ENCODE results near the gene PPP1R37.
A peak's percentile ranks its signal among the peaks of the same experiment; 100 is the strongest.

PPP1R37 gene

GRCh38 chr19:45095496-45096413, 2.8 kb downstream of the PPP1R37 start:
- no peak for TF ChIP-seq CTCF (conservative IDR thresholded peaks at IDR 0.05; ENCODE audit: low read depth, low read length)
- Histone ChIP-seq H3K4me1 (ENCODE audit: low read depth, poor library complexity, severe bottlenecking) (peaks cover 52% of the 10 kb centered on the region), H3K4me3 (IDR thresholded peaks at IDR 0.05; ENCODE audit: insufficient read depth, low read depth, low read length) (no peak overlapping the region), H3K36me3 (ENCODE audit: insufficient read depth) (no peaks in the 10 kb centered on the region; the same call in 1 of the 2 replicates), H2AFZ (ENCODE audit: low read depth) (no peak overlapping the region), H3K9ac (no peak overlapping the region), H3K4me2 (peak overlapping the region; percentile 15; the same call in 1 of the 2 replicates), H3K79me2 (ENCODE audit: insufficient read depth, low read depth) (peaks cover 76% of the 10 kb centered on the region), H3K27ac (no peak overlapping the region), H4K20me1 (ENCODE audit: insufficient read depth) (peaks cover 3% of the 10 kb centered on the region; the same call in 1 of the 2 replicates), H3K27me3 (ENCODE audit: insufficient read depth, low read depth) (no peaks in the 10 kb centered on the region)

- Histone ChIP-seq H3K4me1 (ENCODE audit: low read depth, poor library complexity, severe bottlenecking) (peaks cover 47% of the 10 kb centered on the region), H3K9ac (no peak overlapping the region), H3K27ac (no peak overlapping the region), H3K79me2 (ENCODE audit: insufficient read depth, low read depth) (peaks cover 86% of the 10 kb centered on the region), H3K27me3 (ENCODE audit: insufficient read depth, low read depth) (no peaks in the 10 kb centered on the region), H3K4me2 (no peak overlapping the region), H2AFZ (ENCODE audit: low read depth) (no peak overlapping the region), H3K36me3 (ENCODE audit: insufficient read depth) (no peaks in the 10 kb centered on the region), H3K4me3 (IDR thresholded peaks at IDR 0.05; ENCODE audit: insufficient read depth, low read depth, low read length) (no peak overlapping the region), H4K20me1 (ENCODE audit: insufficient read depth) (peaks cover 3% of the 10 kb centered on the region; the same call in 1 of the 2 replicates)
- TF ChIP-seq CTCF (conservative IDR thresholded peaks at IDR 0.05; ENCODE audit: low read depth, low read length), result no peak
These were observed 3.7 kb downstream of the PPP1R37 start for GRCh38 chr19:45096700-45097099.

GRCh38 chr19:45097450-45097775, 4.4 kb downstream of the PPP1R37 start:
- Histone ChIP-seq H4K20me1 (ENCODE audit: insufficient read depth) (peaks cover 3% of the 10 kb centered on the region; the same call in 1 of the 2 replicates), H3K27me3 (ENCODE audit: insufficient read depth, low read depth) (no peaks in the 10 kb centered on the region), H3K4me2 (peak overlapping the region; percentile 19; the same call in 1 of the 2 replicates), H3K9ac (no peak overlapping the region), H2AFZ (ENCODE audit: low read depth) (no peak overlapping the region), H3K4me1 (ENCODE audit: low read depth, poor library complexity, severe bottlenecking) (peaks cover 47% of the 10 kb centered on the region), H3K79me2 (ENCODE audit: insufficient read depth, low read depth) (peaks cover 93% of the 10 kb centered on the region), H3K27ac (no peak overlapping the region), H3K36me3 (ENCODE audit: insufficient read depth) (no peaks in the 10 kb centered on the region), H3K4me3 (IDR thresholded peaks at IDR 0.05; ENCODE audit: insufficient read depth, low read depth, low read length) (no peak overlapping the region)
- TF ChIP-seq CTCF (conservative IDR thresholded peaks at IDR 0.05; ENCODE audit: low read depth, low read length), result no peak

GRCh38 chr19:45097776-45098520, 5.0 kb downstream of the PPP1R37 start:
- Histone ChIP-seq H3K27me3 (ENCODE audit: insufficient read depth, low read depth) (no peaks in the 10 kb centered on the region), H4K20me1 (ENCODE audit: insufficient read depth) (peaks cover 3% of the 10 kb centered on the region; the same call in 1 of the 2 replicates), H3K4me3 (IDR thresholded peaks at IDR 0.05; ENCODE audit: insufficient read depth, low read depth, low read length) (no peak overlapping the region), H3K27ac (no peak overlapping the region), H2AFZ (ENCODE audit: low read depth) (no peak overlapping the region), H3K4me2 (peak overlapping the region; percentile 19; the same call in 1 of the 2 replicates), H3K9ac (no peak overlapping the region), H3K36me3 (ENCODE audit: insufficient read depth) (no peaks in the 10 kb centered on the region), H3K4me1 (ENCODE audit: low read depth, poor library complexity, severe bottlenecking) (peaks cover 47% of the 10 kb centered on the region), H3K79me2 (ENCODE audit: insufficient read depth, low read depth) (peaks cover 98% of the 10 kb centered on the region)
- TF ChIP-seq CTCF (conservative IDR thresholded peaks at IDR 0.05; ENCODE audit: low read depth, low read length), result no peak

Data from KMS-11 (cell line).